ENCODE data around the gene LSR. TPM values are rescaled to one million over a fixed set of nuclear protein-coding genes. Genes with fewer than 3 reads are reported as not detected.
A peak's percentile ranks its signal among the peaks of the same experiment; 100 is the strongest.

LSR gene
- total RNA-seq, 1 donor from 2014 or later, result 2.7 TPM

- Mint-ChIP-seq H3K9me3 (no peaks in the 10 kb centered on the region), H3K4me3 (peak within 1 kb of the TSS; percentile 93), H3K27ac (peak within 1 kb of the TSS; percentile 94), H3K27me3 (ENCODE audit: insufficient read depth) (no peaks in the 10 kb centered on the region), H3K36me3 (ENCODE audit: low read depth) (peaks cover 33% of the 10 kb centered on the region), H3K4me1 (ENCODE audit: low read depth) (peaks cover 17% of the 10 kb centered on the region)
- intact Hi-C loops (cut with micrococcal nuclease), result loop anchor here (1.0 to 10.0 kb wide), 9 partner anchors 20 to 360 kb away; partner anchors contain the start of genes FFAR1 and TMEM147
- peak; percentile 54 for DNase-seq (ENCODE audit: low spot score)
Observed at GRCh38 chr19:35268536-35269437, 20.0 kb downstream of the LSR start, which contains the start of gene USF2. Gene USF2 (plus strand): TSS chr19:35268962. CDS start chr19:35269102, 140 bp downstream.

DNA sequence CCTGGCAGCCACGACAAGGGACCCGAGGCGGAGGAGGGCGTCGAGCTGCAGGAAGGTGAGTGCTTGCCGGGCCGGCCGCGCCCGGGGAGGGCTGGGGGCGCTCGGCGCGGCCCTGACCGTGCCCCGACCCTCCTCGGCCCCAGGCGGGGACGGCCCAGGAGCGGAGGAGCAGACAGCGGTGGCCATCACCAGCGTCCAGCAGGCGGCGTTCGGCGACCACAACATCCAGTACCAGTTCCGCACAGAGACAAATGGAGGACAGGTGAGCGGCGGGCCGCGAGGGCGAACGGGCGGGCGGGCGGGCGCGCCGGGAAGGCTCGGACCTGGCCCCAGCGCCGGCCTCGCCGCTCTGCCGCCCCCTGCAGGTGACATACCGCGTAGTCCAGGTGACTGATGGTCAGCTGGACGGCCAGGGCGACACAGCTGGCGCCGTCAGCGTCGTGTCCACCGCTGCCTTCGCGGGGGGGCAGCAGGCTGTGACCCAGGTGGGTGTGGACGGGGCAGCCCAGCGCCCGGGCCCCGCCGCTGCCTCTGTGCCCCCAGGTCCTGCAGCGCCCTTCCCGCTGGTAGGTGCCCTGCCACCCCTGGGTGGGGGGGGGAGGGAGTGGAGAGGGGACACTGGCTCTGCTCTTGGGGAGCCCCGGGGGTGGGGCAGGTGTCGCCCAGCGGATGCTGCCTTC is 20.8 kb downstream of the LSR start:
- intact Hi-C loops (cut with micrococcal nuclease), result loop anchor here (1.0 to 10.0 kb wide), 7 partner anchors 57 to 278 kb away; partner anchors contain the start of genes FFAR1 and TMEM147
- Mint-ChIP-seq H3K27ac (peak overlapping the region; percentile 34), H3K4me1 (ENCODE audit: low read depth) (peaks cover 17% of the 10 kb centered on the region), H3K9me3 (no peaks in the 10 kb centered on the region), H3K36me3 (ENCODE audit: low read depth) (peaks cover 36% of the 10 kb centered on the region), H3K4me3 (peak overlapping the region; percentile 77), H3K27me3 (ENCODE audit: insufficient read depth) (no peaks in the 10 kb centered on the region)
- peak; percentile 71 for DNase-seq (ENCODE audit: low spot score)

- DNase-seq (ENCODE audit: low spot score), result no peak
- Mint-ChIP-seq H3K9me3 (no peaks in the 10 kb centered on the region), H3K4me3 (peak overlapping the region; percentile 75), H3K36me3 (ENCODE audit: low read depth) (peaks cover 38% of the 10 kb centered on the region), H3K4me1 (ENCODE audit: low read depth) (peaks cover 17% of the 10 kb centered on the region), H3K27ac (no peak overlapping the region), H3K27me3 (ENCODE audit: insufficient read depth) (no peaks in the 10 kb centered on the region)
- intact Hi-C loops (cut with micrococcal nuclease), result no loop called here
Observed at GRCh38 chr19:35270381-35270811, 21.6 kb downstream of the LSR start.

- no peak overlapping the region for H3K4me3 Mint-ChIP-seq
- no peaks in the 10 kb centered on the region for H3K9me3 Mint-ChIP-seq
- no peak overlapping the region for H3K27ac Mint-ChIP-seq
- no peak for DNase-seq (ENCODE audit: low spot score)
- peaks cover 7% of the 10 kb centered on the region for H3K4me1 Mint-ChIP-seq (ENCODE audit: low read depth)
- no peaks in the 10 kb centered on the region for H3K27me3 Mint-ChIP-seq (ENCODE audit: insufficient read depth)
- intact Hi-C loops (cut with micrococcal nuclease), result no loop called here
- peaks cover 42% of the 10 kb centered on the region for H3K36me3 Mint-ChIP-seq (ENCODE audit: low read depth)
Observed at GRCh38 chr19:35271546-35271945, 22.7 kb downstream of the LSR start.

DNA sequence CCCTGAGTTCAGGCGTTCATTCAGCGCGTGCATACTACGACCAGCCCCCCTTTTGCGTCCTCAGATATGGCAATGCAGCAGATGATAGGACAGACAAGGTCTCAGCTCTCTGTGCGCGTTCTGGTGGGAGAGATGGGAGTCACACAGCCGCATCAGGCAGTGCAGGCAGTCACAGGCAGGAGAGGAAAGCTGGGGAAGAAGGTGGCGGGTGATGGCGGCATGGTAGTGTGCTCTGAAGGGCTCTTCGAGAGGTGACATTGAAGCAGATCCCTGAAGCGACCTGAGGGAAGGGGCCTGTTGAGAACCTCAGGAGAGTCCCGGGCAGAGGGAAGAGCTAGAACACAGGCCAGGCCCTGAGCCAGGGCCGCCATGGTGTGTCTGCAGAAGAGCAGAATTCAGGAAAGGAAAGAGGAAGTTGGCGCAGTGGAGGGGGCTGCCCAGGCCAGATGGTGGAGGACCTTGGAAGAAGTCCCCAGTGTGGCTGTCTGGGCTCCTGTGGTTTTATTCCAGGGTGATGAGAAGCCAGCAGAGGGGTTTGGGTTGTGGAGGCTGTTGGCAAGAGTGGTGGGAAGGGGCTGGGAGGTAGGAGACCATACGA is 23.4 kb downstream of the LSR start:
- peaks cover 45% of the 10 kb centered on the region for H3K36me3 Mint-ChIP-seq (ENCODE audit: low read depth)
- H3K4me1 Mint-ChIP-seq (ENCODE audit: low read depth), result peaks cover 6% of the 10 kb centered on the region
- H3K9me3 Mint-ChIP-seq, result no peaks in the 10 kb centered on the region
- H3K4me3 Mint-ChIP-seq, result no peak overlapping the region
- peak overlapping the region; percentile 61 for H3K27ac Mint-ChIP-seq
- no peak for DNase-seq (ENCODE audit: low spot score)
- no peaks in the 10 kb centered on the region for H3K27me3 Mint-ChIP-seq (ENCODE audit: insufficient read depth)
- intact Hi-C loops (cut with micrococcal nuclease), result no loop called here

- intact Hi-C loops (cut with micrococcal nuclease), result no loop called here
- H3K4me1 Mint-ChIP-seq (ENCODE audit: low read depth), result peaks cover 6% of the 10 kb centered on the region
- H3K27ac Mint-ChIP-seq, result peak overlapping the region; percentile 6
- no peak overlapping the region for H3K4me3 Mint-ChIP-seq
- no peak for DNase-seq (ENCODE audit: low spot score)
- peaks cover 45% of the 10 kb centered on the region for H3K36me3 Mint-ChIP-seq (ENCODE audit: low read depth)
- no peaks in the 10 kb centered on the region for H3K9me3 Mint-ChIP-seq
- no peaks in the 10 kb centered on the region for H3K27me3 Mint-ChIP-seq (ENCODE audit: insufficient read depth)
Observed at GRCh38 chr19:35272954-35273649, 24.3 kb downstream of the LSR start.

DNA sequence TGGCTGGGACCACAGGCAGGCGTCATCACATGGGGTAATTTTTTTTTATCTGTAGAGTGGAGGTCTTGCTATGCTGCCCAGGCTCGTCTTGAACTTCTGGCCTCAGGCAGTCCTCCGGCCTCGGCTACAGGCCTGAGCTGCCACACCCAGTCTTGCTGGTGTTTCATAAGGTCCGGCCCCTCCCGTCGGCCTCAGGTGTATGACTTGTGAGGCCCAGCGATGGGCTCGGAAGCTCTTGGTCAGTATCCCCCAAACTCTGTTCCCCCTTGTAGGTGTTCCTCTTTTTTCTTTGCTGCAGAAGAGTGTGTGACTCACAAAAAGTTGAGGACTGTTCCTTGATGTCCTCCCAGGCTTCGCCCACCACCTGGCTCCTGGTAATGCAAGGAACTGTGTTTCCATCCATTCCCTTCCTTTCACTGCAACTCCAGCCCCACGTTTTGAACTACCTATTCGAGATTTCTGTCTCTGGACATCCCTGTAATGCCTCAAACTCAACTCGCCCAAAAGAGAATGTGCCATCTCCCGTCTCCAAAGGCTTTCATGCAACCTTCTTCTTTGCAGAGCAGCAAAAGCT is 25.0 kb downstream of the LSR start:
- H3K36me3 Mint-ChIP-seq (ENCODE audit: low read depth), result peaks cover 45% of the 10 kb centered on the region
- no peak overlapping the region for H3K4me3 Mint-ChIP-seq
- H3K27ac Mint-ChIP-seq, result no peak overlapping the region
- H3K4me1 Mint-ChIP-seq (ENCODE audit: low read depth), result peaks cover 6% of the 10 kb centered on the region
- H3K27me3 Mint-ChIP-seq (ENCODE audit: insufficient read depth), result no peaks in the 10 kb centered on the region
- no peaks in the 10 kb centered on the region for H3K9me3 Mint-ChIP-seq
- intact Hi-C loops (cut with micrococcal nuclease), result no loop called here
- DNase-seq (ENCODE audit: low spot score), result no peak

DNA sequence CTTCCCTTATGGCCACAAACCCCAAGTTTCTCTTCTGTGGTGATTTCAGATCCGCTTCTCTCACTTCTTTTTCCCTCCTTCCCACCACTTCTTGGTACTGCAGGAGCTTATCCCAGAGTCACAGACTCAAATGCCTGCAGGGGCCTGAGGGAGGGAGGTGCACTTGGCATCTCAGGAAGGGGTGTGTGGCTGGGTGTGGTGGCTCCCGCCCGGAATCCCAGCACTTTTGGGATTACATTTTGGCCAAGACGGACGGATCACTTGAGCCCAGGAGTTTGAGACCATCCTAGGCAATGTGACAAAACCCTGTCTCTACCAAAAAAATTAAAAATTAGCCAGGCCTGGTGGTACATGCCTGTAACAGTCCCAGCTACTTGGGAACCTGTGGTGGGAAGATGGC is 25.5 kb downstream of the LSR start:
- Mint-ChIP-seq H3K4me1 (ENCODE audit: low read depth) (peaks cover 6% of the 10 kb centered on the region), H3K27ac (no peak overlapping the region), H3K27me3 (ENCODE audit: insufficient read depth) (no peaks in the 10 kb centered on the region), H3K4me3 (no peak overlapping the region), H3K36me3 (ENCODE audit: low read depth) (peaks cover 45% of the 10 kb centered on the region), H3K9me3 (no peaks in the 10 kb centered on the region)
- no peak for DNase-seq (ENCODE audit: low spot score)
- intact Hi-C loops (cut with micrococcal nuclease), result no loop called here

DNA sequence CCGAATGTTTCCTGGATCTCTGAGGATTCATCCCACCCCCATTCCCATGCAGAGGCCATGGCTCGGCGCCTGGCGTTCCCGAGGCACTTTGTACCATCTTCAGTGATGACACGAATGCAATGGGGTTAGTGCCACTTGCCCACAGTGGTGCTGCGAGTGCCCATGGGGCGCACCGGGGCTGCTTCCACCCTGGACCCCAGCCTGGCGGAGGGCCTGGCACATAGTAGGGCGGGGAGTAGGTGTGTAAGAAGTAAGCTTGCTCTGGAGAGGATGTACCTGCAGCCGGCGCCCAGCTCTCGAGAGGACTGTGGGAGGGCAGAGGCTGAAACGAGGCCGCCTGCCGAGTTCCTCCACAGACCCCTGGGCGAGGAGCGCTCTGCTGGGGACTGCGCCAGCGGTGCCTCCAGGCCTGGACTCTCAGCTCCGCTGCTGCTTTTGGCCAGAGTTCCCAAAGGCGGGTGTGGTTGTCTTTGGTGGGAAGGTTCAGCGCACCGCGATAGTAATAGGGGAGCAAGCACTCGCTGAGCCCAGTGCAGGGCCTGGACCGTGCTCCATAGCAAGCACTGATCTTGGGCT is 28.0 kb downstream of the LSR start:
- Mint-ChIP-seq H3K4me1 (ENCODE audit: low read depth) (peaks cover 6% of the 10 kb centered on the region), H3K27ac (no peak overlapping the region), H3K36me3 (ENCODE audit: low read depth) (peaks cover 30% of the 10 kb centered on the region), H3K27me3 (ENCODE audit: insufficient read depth) (peaks cover 3% of the 10 kb centered on the region), H3K9me3 (no peaks in the 10 kb centered on the region), H3K4me3 (no peak overlapping the region)
- intact Hi-C loops (cut with micrococcal nuclease), result no loop called here
- DNase-seq (ENCODE audit: low spot score), result no peak

DNA sequence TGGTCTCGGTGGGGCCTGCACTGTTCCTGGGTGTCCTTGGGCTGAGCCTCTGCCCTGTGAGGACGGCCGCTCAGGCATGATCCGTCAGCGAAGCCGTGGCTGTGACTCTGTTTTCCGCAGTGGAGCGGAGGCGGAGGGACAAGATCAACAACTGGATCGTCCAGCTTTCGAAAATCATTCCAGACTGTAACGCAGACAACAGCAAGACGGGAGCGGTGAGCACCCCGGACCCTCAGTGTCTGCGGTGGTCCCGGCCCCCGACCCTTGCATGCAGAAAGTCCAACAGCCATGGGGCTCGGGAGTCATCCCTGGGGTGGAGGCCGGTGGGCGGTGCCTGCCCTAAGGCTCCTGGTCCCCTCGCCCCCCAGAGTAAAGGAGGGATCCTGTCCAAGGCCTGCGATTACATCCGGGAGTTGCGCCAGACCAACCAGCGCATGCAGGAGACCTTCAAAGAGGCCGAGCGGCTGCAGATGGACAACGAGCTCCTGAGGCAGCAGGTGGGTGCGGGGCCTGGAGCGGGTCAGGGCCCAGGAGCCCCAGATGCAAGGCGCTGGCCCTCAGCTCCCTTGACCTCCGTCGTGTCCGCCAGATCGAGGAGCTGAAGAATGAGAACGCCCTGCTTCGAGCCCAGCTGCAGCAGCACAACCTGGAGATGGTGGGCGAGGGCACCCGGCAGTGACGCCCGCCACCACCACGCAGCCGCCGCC is 29.9 kb downstream of the LSR start:
- intact Hi-C loops (cut with micrococcal nuclease), result no loop called here
- Mint-ChIP-seq H3K27me3 (ENCODE audit: insufficient read depth) (peaks cover 13% of the 10 kb centered on the region), H3K4me1 (ENCODE audit: low read depth) (no peaks in the 10 kb centered on the region), H3K27ac (no peak overlapping the region), H3K4me3 (no peak overlapping the region), H3K9me3 (no peaks in the 10 kb centered on the region), H3K36me3 (ENCODE audit: low read depth) (peaks cover 15% of the 10 kb centered on the region)
- no peak for DNase-seq (ENCODE audit: low spot score)

DNA sequence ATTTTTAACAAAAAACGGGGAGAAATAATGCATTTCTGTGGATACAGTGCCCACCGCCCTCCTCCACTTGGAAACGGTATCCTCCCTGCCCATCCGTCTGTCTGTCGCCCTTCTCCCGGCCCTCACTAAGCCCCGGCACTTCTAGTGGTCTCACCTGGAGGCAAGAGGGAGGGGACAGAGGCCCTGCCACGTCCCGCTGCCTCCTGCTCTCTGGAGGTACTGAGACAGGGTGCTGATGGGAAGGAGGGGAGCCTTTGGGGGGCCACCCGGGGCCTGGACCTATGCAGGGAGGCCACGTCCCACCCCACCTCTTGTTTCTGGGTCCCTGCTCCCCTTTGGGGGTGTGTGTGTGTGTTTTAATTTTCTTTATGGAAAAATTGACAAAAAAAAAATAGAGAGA is 30.6 kb downstream of the LSR start:
- Mint-ChIP-seq H3K4me3 (no peak overlapping the region), H3K36me3 (ENCODE audit: low read depth) (peaks cover 10% of the 10 kb centered on the region), H3K4me1 (ENCODE audit: low read depth) (no peaks in the 10 kb centered on the region), H3K27ac (no peak overlapping the region), H3K27me3 (ENCODE audit: insufficient read depth) (peaks cover 13% of the 10 kb centered on the region), H3K9me3 (no peaks in the 10 kb centered on the region)
- intact Hi-C loops (cut with micrococcal nuclease), result no loop called here
- DNase-seq (ENCODE audit: low spot score), result no peak
